ENCODE results near the gene PTPRR.
A peak's percentile ranks its signal among the peaks of the same experiment; 100 is the strongest.

Gene PTPRR

GRCh38 chr12:70788774-70789173 lies 131.8 kb downstream of the PTPRR start:
- DNase-seq: no peak

- no peak for DNase-seq
Measured at GRCh38 chr12:70787612-70788011, 132.9 kb downstream of the PTPRR start.

GRCh38 chr12:70785896-70786295 lies 134.6 kb downstream of the PTPRR start:
- DNase-seq: no peak

- DNase-seq: no peak
Measured at GRCh38 chr12:70784042-70784668, 136.4 kb downstream of the PTPRR start.

DNA sequence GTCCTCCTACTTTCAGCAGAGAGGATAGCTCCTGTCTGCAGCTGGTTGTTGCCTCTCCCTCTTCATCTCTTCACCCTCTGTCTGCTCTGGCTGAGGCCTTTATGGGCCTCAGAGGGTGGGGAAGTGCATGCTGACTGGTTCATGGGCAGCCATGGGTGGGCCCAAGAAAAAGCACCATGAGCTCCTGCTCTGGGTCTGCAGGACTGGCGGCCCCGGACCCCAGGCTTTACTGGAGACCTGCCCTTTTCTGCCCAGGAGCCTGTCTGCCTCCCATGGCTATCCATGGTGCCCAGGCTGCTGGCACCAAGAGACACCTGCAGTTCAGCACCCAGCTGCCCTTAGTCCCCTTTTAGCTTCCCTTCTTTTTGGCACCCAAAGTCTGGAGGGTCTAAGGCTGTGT lies 137.1 kb downstream of the PTPRR start:
- no peak for DNase-seq

GRCh38 chr12:70779250-70779649 lies 141.3 kb downstream of the PTPRR start:
- no peak for DNase-seq

DNA sequence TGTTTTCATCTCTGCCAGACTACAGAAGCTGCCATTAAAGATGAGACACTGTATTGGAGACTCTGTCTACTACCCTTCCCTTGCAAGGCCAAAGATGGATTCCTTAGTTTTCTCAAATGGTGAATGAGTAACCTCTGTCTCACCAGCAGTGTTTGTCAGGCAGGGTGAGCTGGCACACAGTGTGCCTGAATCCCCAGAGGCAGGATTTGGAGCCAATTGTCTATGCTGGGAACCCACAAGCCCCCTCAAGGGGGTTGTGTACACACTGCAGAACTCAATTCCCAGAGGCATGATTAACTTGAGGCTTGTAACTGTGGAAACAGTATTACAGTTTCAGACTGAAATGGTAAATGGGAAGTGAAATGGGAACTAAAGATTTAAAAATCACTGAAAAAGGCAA lies 146.5 kb downstream of the PTPRR start:
- no peak for DNase-seq

- no peak for DNase-seq
Measured at GRCh38 chr12:70772836-70773235, 147.7 kb downstream of the PTPRR start.

- no peak for DNase-seq
Measured at GRCh38 chr12:70771581-70771980, 149.0 kb downstream of the PTPRR start.

DNA sequence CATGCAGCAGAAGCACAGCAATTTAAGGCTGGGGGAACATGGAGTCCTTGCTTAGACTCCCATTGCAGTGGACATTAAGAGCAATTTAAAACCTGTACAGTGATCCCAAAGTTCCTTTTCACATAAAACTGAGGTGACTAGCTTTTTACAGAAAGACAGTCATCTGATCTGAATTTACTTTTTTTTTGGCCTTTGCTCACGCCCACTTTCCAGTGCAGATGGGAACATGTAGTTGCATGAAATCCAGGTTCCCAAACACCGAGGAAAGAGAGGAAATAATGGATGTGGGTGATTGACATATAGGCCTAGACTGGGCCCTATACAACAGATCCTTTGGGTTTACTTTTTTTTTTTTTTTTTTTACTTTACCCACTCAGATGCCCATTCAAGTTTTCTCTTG lies 156.9 kb downstream of the PTPRR start:
- DNase-seq: no peak

DNA sequence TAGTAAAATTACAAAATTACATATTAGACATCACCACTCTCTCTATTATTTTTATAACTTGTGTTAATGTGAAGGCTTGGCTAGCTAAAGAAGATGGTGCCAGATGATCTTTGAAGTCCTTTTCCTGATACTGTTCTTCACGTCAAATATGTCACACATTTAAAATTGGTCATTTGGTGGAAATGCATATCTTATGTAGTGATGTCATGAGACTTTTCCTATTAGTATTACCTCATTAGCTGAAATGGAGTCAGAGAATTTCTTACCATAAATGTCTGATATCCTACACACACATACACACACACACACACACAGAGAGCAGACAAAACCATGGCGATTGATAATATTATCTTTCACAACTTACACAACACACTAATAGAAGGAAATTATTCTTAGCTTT lies 158.5 kb downstream of the PTPRR start:
- DNase-seq: no peak

- DNase-seq: no peak
Measured at GRCh38 chr12:70759161-70759918, 161.2 kb downstream of the PTPRR start.

DNA sequence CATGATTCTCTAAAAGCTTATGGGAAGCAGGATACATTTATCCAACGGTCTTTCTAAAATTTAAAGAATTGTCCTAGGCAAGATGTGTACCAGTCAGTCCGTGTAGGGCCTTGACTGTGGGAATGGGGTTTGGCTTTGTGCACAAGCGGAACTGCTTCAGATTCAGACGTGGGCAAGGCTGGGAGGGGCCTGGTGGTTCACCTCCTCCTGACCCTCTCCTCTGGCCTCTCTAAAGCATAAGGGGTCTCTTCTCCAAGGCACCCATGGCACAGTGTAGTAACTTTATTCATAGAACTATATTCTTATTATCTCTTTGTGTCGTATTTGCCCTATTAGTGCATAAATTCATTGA lies 162.1 kb downstream of the PTPRR start:
- DNase-seq: no peak

DNA sequence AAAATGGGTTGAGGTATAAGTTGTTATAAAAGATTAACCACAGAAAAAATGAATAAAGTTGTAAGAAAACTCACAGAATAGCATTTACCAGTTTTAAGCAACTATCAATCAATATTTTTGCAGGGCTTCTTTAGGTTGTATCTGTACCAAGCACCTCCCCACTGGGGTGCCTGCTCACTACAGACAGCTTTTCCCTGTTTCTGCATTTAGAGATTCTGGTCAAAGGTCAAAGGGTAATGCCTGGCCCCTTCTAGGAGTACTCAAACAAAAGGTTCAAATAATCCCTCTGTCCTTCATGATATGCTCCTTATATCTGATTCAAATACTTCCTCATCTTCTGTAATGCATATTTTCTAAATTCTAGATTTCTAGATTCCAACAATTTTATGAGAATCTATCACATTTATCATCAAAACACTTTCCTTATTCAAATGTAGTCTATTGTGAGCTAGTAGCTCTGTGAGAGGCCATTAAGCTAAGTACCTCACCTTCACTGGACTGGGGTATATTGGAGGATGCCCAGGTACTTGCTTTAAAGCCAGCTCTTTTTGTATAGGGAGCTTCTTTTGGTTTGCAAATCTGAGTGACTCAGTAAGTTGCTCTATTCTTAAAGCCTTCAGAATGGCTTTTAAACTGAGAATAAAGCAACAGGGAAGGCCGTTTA lies 162.6 kb downstream of the PTPRR start:
- DNase-seq: no peak

GRCh38 chr12:70756791-70757190 lies 163.7 kb downstream of the PTPRR start:
- no peak for DNase-seq

DNA sequence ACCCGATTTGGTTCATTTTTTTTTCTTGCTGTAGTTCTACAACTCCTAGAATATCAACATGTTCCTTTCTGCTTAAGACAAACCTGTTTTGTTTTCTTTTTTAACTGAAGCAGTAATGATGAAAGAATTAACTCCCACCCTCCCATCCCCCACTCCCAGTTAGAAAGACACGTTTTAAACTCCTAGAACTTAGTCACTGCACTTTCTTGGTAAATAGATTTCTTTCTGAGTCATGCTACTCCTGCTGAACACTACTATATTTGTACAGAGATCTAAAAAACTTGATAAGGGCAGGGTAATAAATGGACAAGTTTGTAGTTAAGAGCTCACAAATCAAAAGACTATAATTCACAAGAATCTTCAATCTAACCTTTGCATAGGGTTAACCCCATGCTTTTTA lies 164.4 kb downstream of the PTPRR start:
- DNase-seq: peak in 1 of 5 donors; percentile 30

DNA sequence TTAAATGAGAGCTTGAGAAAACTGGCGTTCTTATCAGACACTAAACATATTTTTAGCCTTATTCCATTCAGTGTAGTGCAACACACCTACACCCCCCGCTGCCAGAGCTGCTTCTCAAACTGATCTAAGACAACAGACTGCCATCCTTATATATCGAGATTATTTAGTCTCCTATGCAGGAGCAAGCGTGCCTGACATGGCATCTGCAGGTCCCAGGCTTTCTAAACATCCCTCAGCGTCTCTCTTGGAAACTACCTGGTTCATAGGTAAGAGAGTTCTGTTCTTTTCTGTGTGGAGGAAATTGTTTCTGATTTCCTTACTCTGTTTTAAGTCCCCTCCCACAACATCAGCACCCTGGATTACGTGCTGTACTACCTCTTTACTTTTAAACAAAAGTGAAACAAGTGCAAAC lies 166.2 kb downstream of the PTPRR start:
- no peak for DNase-seq

DNA sequence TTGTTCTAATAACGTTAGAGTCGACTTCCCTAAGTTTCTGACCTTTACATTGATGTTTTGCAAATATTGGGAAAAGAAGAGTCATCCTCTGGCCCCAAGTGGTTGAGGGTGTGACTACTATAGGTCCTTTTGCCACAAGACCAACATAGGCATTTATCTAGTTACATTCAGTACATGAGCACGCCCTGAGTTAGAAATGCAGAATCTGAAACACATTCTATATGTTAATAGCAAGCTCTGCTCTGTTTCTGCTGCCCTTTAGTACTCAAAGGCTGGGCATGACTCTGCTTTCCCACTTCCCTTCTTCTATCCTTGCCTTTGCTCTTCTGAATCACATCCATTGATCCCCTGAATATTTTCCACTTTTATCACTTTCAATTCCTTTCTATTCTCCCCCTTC lies 168.2 kb downstream of the PTPRR start:
- DNase-seq: no peak

DNA sequence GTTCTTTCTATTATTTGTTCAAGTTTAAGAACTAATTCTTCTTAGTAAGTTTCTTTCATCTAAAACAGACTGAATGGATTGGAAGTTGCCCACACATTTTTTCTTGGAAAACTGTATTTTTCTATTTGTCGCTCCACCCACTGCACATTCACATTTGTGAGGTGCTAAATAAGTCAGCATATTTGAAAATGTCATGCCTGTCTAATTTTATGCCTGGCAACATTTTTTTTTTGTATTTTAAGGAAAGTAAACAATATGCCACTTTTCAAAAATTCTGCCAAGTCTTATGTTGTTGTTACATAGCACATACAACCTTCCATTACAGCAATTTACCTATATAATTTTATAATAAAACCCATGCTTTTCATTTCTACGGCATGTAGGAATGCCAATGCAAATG lies 170.6 kb downstream of the PTPRR start:
- DNase-seq: no peak

GRCh38 chr12:70748809-70749208 lies 171.7 kb downstream of the PTPRR start:
- DNase-seq: no peak

- no peak for DNase-seq
Measured at GRCh38 chr12:70747445-70748260, 172.9 kb downstream of the PTPRR start.

DNA sequence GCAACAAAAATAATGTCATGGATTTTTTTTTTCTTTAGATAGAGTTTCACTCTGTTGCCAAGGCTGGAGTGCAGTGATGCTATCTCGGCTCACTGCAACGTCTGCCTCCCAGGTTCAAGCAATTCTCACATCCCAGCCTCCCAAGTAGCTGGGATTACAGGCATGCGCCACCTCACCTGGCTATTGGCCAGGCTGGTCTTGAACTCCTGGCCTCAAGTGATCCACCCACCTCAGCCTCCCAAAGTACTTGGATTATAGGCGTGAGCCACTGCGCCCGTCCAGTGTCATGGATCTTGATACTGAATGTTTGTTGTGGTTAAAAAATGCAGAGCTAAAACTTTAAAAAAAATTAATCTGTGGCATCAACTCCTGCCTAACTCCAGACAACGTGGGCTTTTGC lies 175.5 kb downstream of the PTPRR start:
- no peak for DNase-seq

DNA sequence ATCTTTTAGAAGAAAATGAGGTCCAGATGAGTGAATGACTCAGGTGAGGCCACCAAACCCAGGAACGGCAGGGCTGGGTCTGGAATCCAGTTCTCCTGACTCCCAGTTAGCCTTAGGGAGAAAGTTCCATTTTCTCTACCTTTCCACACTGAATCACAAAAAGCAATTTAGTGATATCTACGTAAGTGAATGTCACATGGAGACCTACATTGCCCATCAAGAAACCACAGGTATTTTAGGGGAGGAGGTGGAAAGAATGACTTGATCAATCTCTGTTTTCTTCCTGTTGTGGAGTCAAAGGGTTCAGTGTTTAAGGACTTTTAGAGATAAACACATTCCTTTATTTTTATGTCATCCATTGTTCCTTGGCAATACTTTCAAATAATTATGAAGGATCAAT lies 176.4 kb downstream of the PTPRR start:
- DNase-seq: no peak
